GM12891 (cell line): ENCODE results near the gene PPP1R3G.

Source experiments
- PAX5 ChIP-seq: IDR thresholded peaks from 2 replicates; pipeline ENCODE4 v1.6.1; 2011; ENCODE audit warnings: low read length, moderate library complexity, mild to moderate bottlenecking; ENCODE audit not compliant: insufficient read depth, severe bottlenecking
- POLR2A ChIP-seq: IDR thresholded peaks from 2 replicates; pipeline ENCODE4 v1.6.1; 2011; ENCODE audit warnings: low read depth, low read length, control low read depth
- POLR2AphosphoS5 ChIP-seq: IDR thresholded peaks from 2 replicates; pipeline ENCODE4 v1.6.1; 2011; ENCODE audit warnings: low read depth, low read length, control low read depth
- TAF1 ChIP-seq: IDR thresholded peaks from 2 replicates; pipeline ENCODE4 v1.6.1; 2011; ENCODE audit warnings: low read depth, low read length, control low read depth

DNA sequence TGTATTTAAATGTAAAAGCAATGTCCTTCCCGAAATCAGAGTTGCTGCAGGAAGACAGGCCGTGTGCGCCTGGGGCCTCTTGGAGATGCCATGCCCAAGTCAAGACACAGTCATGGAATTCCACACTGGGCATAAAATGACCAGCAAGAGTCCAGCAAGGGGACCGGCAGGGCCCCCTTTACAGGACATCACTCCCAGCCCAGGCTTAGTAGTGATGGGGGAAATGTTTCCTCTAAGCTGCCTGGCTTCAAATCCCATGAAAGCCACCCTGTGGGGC, 1.9 kb upstream of the PPP1R3G start:
- TF ChIP-seq POLR2A (no peak), POLR2AphosphoS5 (no peak), TAF1 (no peak), PAX5 (no peak)
